GM12864 (cell line): ENCODE results near the gene NELL2.

Experiments used
- DNase-seq: peaks from one replicate; pipeline ENCODE4 v3.0.0-alpha.2; 2011; ENCODE audit warnings: low read depth
- H3K4me3 ChIP-seq: 2 replicates; pipeline ENCODE4 v1.5.1; 2011; ENCODE audit warnings: mild to moderate bottlenecking, low read depth, low read length, control low read depth
- CTCF ChIP-seq: IDR thresholded peaks from 2 replicates; pipeline ENCODE4 v1.5.1; 2011; ENCODE audit warnings: low read depth, mild to moderate bottlenecking, moderate library complexity, low read length, control low read depth, inconsistent platforms; ENCODE audit errors: missing control alignments

The NELL2 gene

GRCh38 chr12:44738051-44738450 is 138.1 kb downstream of the NELL2 start:
- TF ChIP-seq CTCF = no peak
- no peak overlapping the region for H3K4me3 ChIP-seq
- DNase-seq = no peak

- no peak for TF ChIP-seq CTCF
- no peak for DNase-seq
- no peak overlapping the region for H3K4me3 ChIP-seq
Measured at GRCh38 chr12:44728566-44728965, 147.5 kb downstream of the NELL2 start.

- no peak for DNase-seq
- no peak for TF ChIP-seq CTCF
- no peak overlapping the region for H3K4me3 ChIP-seq
Measured at GRCh38 chr12:44720265-44720664, 155.8 kb downstream of the NELL2 start.

GRCh38 chr12:44717612-44718011 is 158.5 kb downstream of the NELL2 start:
- TF ChIP-seq CTCF = no peak

GRCh38 chr12:44716711-44717110 is 159.4 kb downstream of the NELL2 start:
- no peak for TF ChIP-seq CTCF
- no peak overlapping the region for H3K4me3 ChIP-seq
- no peak for DNase-seq

More at GRCh38 chr12:44717612-44718011, 158.5 kb downstream of the NELL2 start:
- DNase-seq = no peak
- no peak overlapping the region for H3K4me3 ChIP-seq

- no peak for TF ChIP-seq CTCF
- DNase-seq = no peak
- no peak overlapping the region for H3K4me3 ChIP-seq
Measured at GRCh38 chr12:44711736-44712135, 164.4 kb downstream of the NELL2 start.

- DNase-seq = no peak
- TF ChIP-seq CTCF = no peak
- H3K4me3 ChIP-seq = no peak overlapping the region
Measured at GRCh38 chr12:44709166-44709565, 166.9 kb downstream of the NELL2 start.
